ENCODE measurements around the gene CORO1A.

GRCh38 chr16:30179195-30179594 is 4.2 kb upstream of the CORO1A start:
- TF ChIP-seq POLR2A (IDR thresholded peaks at IDR 0.05; ENCODE audit: low read length) (no peak), GATA1 (IDR thresholded peaks at IDR 0.05; ENCODE audit: low read depth, low read length) (no peak)
